Measurements from ENCODE around the gene RXFP4. TPM values are rescaled to one million over a fixed set of nuclear protein-coding genes. Genes with fewer than 3 reads are reported as not detected.

The RXFP4 gene
- total RNA-seq, 1 donor from 2014 or later = not detected

GRCh38 chr1:155931332-155932038 is 10.0 kb upstream of the RXFP4 start:
- no peak for DNase-seq

DNA sequence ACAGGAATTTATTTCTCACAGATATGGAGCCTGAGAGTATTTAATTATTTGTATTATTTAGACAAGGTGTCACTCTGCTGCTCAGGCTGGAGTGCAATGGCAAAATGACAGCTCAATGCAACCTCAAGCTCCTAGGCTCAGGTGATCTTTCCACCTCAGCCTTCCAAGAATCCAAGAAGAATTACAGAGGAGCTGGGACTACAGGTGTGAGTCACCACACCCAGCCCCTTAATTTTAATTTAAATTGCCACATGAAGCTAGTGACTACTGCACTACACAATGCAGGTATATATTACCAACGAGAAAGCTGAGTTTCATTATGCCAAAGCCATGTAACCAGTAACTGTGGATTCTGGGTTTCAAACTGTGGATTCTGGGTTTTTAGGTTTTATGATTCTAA is 9.4 kb upstream of the RXFP4 start:
- no peak for DNase-seq

- DNase-seq = no peak
Measured at GRCh38 chr1:155932487-155932886, 9.0 kb upstream of the RXFP4 start.

- no peak for DNase-seq
Measured at GRCh38 chr1:155933591-155934096, 7.8 kb upstream of the RXFP4 start.

GRCh38 chr1:155934097-155934935 is 7.1 kb upstream of the RXFP4 start, which contains the start of gene KHDC4:
KHDC4 (minus strand) TSS chr1:155934413; CDS start chr1:155934373, 40 bp downstream.
- peak; percentile 93 for DNase-seq

- no peak for DNase-seq
Measured at GRCh38 chr1:155934936-155935590, 6.4 kb upstream of the RXFP4 start.

- DNase-seq = no peak
Measured at GRCh38 chr1:155938220-155938627, 3.2 kb upstream of the RXFP4 start.

GRCh38 chr1:155940482-155940992 is 901 bp upstream of the RXFP4 start:
- DNase-seq = no peak

DNA sequence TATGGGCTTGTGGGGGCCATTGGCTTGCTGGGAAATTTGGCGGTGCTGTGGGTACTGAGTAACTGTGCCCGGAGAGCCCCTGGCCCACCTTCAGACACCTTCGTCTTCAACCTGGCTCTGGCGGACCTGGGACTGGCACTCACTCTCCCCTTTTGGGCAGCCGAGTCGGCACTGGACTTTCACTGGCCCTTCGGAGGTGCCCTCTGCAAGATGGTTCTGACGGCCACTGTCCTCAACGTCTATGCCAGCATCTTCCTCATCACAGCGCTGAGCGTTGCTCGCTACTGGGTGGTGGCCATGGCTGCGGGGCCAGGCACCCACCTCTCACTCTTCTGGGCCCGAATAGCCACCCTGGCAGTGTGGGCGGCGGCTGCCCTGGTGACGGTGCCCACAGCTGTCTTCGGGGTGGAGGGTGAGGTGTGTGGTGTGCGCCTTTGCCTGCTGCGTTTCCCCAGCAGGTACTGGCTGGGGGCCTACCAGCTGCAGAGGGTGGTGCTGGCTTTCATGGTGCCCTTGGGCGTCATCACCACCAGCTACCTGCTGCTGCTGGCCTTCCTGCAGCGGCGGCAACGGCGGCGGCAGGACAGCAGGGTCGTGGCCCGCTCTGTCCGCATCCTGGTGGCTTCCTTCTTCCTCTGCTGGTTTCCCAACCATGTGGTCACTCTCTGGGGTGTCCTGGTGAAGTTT is 550 bp downstream of the RXFP4 start:
- no peak for DNase-seq

DNA sequence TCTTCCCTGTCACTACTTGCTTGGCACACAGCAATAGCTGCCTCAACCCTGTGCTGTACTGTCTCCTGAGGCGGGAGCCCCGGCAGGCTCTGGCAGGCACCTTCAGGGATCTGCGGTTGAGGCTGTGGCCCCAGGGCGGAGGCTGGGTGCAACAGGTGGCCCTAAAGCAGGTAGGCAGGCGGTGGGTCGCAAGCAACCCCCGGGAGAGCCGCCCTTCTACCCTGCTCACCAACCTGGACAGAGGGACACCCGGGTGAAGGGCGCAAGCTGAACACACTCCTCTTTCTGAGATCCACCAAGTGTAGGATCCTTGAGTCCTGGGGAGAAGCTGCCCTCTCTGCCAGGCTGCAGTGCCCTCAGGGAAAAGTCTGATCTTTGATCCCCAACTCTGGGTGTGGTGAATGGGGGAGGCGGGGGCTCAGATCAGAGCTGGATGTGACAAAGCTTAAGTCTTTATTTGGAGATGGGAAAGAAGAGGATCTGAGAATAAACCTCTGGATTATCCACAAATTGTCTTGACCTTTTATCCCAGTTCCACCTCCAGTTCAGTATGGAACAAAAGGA is 1.2 kb downstream of the RXFP4 start:
- no peak for DNase-seq

GRCh38 chr1:155944444-155944799 is 3.0 kb downstream of the RXFP4 start:
- no peak for DNase-seq

DNA sequence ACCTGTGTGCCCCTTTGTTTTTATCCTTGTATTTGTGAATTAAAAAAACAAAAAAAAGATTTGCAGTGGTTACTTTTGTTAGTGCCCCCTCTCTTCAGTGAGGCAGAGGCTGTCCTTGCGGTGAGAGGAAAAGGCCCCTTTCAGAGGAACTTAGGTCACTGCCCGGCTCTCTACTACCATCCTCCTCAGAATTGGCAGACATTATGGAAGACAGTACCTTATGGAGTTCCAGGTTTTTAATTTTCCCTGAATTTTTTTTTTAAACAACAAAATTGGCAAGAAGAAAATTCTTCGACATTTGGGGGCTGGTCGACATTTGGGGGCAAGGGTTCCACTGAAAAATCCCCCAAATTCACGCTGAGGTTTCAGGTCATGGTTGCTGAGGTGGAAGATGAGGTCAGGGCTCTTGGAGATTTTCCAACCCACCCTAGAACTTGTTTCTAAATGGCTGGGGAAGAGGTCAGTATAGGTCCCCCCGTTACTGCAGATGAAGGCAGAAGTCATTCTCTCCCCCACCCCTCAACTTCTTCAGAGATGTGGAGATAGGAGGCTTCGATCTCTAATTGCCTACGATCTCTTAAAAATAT is 5.3 kb downstream of the RXFP4 start:
- no peak for DNase-seq

DNA sequence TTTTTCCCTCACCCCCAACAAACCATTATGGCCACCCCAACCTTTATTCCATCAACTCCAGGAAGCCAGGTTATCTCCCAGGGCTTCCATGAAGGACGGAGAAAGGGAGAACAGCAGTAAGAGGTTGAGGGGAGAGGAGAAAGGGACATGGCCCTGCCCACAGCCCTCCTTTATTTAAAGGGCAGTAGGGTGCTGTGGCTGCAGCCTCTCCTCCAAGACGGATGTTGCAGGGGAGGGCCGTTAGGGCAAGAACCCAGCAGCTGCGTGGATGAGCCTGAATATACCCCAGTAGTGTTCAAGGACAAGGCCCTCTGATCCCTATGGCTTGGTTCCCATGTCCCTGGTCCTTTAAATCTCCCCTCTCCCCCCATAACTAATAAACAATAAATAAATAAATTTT is 5.9 kb downstream of the RXFP4 start:
- DNase-seq = no peak

GRCh38 chr1:155947741-155948140 is 6.3 kb downstream of the RXFP4 start:
- DNase-seq = no peak

DNA sequence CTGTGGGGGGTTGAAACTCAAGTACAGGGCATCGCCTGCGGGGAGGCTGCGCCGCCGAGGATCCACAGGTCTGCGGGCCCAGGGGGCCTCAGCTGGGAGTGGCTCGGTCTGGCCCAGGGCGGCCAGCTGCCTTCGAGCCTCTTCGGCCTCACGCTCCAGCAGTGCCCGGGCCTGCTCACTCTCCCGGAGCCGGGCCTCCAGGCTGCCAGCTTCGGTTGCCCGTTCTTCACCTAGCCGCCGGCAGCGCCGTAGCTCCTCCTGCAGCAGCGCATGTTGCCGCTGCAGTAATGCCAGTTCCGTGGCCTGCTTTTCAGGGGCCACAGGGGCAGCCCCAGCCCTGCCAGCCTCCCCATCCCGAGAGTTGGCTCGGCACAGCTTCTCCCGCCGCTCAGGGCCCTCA is 9.4 kb downstream of the RXFP4 start:
- no peak for DNase-seq

GRCh38 chr1:155951753-155952504 is 10.5 kb downstream of the RXFP4 start:
- DNase-seq = no peak

DNA sequence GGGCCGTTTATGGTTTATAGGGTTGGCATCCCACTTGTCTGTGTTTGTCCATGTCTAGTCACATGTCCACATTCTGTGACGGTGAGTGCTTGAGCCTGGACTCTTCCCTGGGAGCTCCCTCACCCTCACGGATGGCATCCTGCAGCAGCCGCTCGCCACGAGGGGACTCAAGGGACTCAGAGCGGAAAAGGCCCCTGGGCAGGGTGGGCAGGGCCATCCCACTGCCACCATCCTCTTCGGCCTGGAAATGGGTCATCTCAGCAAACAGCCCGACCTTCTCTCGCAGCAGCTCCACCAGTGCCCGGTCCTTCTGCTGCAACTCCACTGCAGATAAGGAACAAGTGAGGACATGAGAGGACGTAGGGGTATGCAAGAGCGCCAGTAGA is 11.1 kb downstream of the RXFP4 start:
- no peak for DNase-seq

GRCh38 chr1:155954645-155955044 is 13.2 kb downstream of the RXFP4 start:
- DNase-seq = no peak

GRCh38 chr1:155957411-155957915 is 16.0 kb downstream of the RXFP4 start:
- DNase-seq = no peak

DNA sequence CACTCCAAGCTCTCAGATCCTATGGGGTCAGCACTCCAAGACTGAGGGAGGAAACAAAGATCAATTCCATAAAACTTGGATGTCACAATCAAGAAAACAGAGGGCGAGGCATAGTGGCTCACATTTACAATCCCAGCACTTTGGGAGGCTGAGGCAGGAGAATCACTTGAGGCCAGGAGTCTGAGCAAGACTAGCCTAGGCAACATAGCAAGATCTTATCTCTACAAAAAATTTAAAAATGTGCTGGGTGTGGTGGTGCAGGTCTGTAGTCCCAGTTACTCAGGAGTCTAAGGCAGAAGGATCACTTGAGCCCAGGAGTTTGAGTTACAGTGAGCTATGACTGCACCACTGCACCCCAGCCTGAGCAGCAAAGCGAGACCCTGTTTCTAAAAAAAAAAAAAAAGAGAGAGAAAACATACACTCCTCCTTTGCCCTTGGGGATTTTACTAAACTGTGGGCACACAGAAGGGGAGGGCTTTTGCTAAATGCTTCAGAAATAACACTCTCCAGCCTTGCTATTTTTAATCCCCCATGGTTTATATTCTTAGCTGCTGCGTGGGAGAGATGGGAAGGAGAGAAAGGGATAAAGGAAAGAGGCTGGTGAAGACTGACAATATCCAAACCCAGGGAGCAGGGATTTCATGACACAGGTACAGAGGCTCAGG is 18.8 kb downstream of the RXFP4 start:
- DNase-seq = no peak
